ENCODE measurements around the gene TNXB.
A peak's percentile ranks its signal among the peaks of the same experiment; 100 is the strongest.
"Not testable (repeated sequence)": the region's sequence is repeated elsewhere in the genome, so short reads cannot be mapped to it uniquely, and the experiment has no call there.

Gene TNXB

GRCh38 chr6:32047084-32047478 lies 62.1 kb downstream of the TNXB start:
- peak; percentile 22 for DNase-seq (ENCODE audit: extremely low read depth, low read depth)
- no peak for TF ChIP-seq CTCF (IDR thresholded peaks at IDR 0.05; ENCODE audit: low read depth, low read length)

GRCh38 chr6:32046450-32047083 lies 62.6 kb downstream of the TNXB start:
- no peak for DNase-seq (ENCODE audit: extremely low read depth, low read depth)
- TF ChIP-seq CTCF (IDR thresholded peaks at IDR 0.05; ENCODE audit: low read depth, low read length), result no peak; the same call in 1 of the 2 replicates

GRCh38 chr6:32045811-32046449 lies 63.2 kb downstream of the TNXB start:
- TF ChIP-seq CTCF (IDR thresholded peaks at IDR 0.05; ENCODE audit: low read depth, low read length), result no peak
- DNase-seq (ENCODE audit: extremely low read depth, low read depth), result no peak

GRCh38 chr6:32044916-32045315 lies 64.2 kb downstream of the TNXB start:
- DNase-seq (ENCODE audit: extremely low read depth, low read depth), result not testable (repeated sequence)

GRCh38 chr6:32043589-32044380 lies 65.4 kb downstream of the TNXB start:
- not testable (repeated sequence) for DNase-seq (ENCODE audit: extremely low read depth, low read depth)

GRCh38 chr6:32042276-32042675 lies 66.9 kb downstream of the TNXB start:
- DNase-seq (ENCODE audit: extremely low read depth, low read depth), result not testable (repeated sequence)

- DNase-seq (ENCODE audit: extremely low read depth, low read depth), result not testable (repeated sequence)
Measured at GRCh38 chr6:32041385-32041784, 67.8 kb downstream of the TNXB start.

GRCh38 chr6:32041050-32041321 lies 68.2 kb downstream of the TNXB start:
- DNase-seq (ENCODE audit: extremely low read depth, low read depth), result not testable (repeated sequence)

GRCh38 chr6:32040299-32041049 lies 68.7 kb downstream of the TNXB start:
- DNase-seq (ENCODE audit: extremely low read depth, low read depth), result not testable (repeated sequence)

- DNase-seq (ENCODE audit: extremely low read depth, low read depth), result not testable (repeated sequence)
Measured at GRCh38 chr6:32039321-32040274, 69.5 kb downstream of the TNXB start.

- not testable (repeated sequence) for DNase-seq (ENCODE audit: extremely low read depth, low read depth)
Measured at GRCh38 chr6:32038878-32039277, 70.3 kb downstream of the TNXB start.

GRCh38 chr6:32037598-32038524 lies 71.3 kb downstream of the TNXB start, which contains the start of gene CYP21A2:
CYP21A2 (plus strand) TSS chr6:32038415; CDS start chr6:32038423, 8 bp downstream.
- DNase-seq (ENCODE audit: extremely low read depth, low read depth), result not testable (repeated sequence)

GRCh38 chr6:32037136-32037535 lies 72.0 kb downstream of the TNXB start:
- not testable (repeated sequence) for DNase-seq (ENCODE audit: extremely low read depth, low read depth)
